ENCODE data around the gene VSIG8. TPM values are rescaled to one million over a fixed set of nuclear protein-coding genes. Genes with fewer than 3 reads are reported as not detected.
A peak's percentile ranks its signal among the peaks of the same experiment; 100 is the strongest.

Gene VSIG8
- total and polyA plus RNA-seq, 12 donors, result 0.44 TPM; not detected in 11

GRCh38 chr1:159898527-159898926 is 36.1 kb upstream of the VSIG8 start:
- DNase-seq (no peak), ATAC-seq (no peak)

GRCh38 chr1:159897962-159898361 is 35.5 kb upstream of the VSIG8 start:
- Histone ChIP-seq H3K27ac (no peak overlapping the region), H3K27me3 (peaks cover 0 to 4% (median 0%) of the 10 kb centered on the region in 7 donors), H3K36me3 (no peaks in the 10 kb centered on the region), H3K4me1 (peaks cover 0 to 49% (median 29%) of the 10 kb centered on the region in 9 donors), H3K9me3 (no peaks in the 10 kb centered on the region), H3K4me3 (no peak overlapping the region)
- ATAC-seq (no peak), DNase-seq (no peak)
- 93 to 94% methylated on average over 3 of the region's 3 CpGs for WGBS, 2 donors
- intact Hi-C loops (cut with DNase I), result loop anchor here in 4 of 10 donors (2.0 to 10.0 kb wide), 3 partner anchors 97 to 733 kb away; no protein-coding TSS in a partner anchor
- TF ChIP-seq CTCF (IDR thresholded peaks at IDR 0.05), result no peak

More at GRCh38 chr1:159898527-159898926, 36.1 kb upstream of the VSIG8 start:
- intact Hi-C loops (cut with DNase I), result loop anchor here in 3 of 10 donors (10.0 kb wide), 2 partner anchors 684 to 734 kb away; no protein-coding TSS in a partner anchor
- Histone ChIP-seq H3K27me3 (peaks cover 0 to 4% (median 0%) of the 10 kb centered on the region in 7 donors), H3K4me1 (peaks cover 0 to 49% (median 29%) of the 10 kb centered on the region in 9 donors), H3K9me3 (peaks cover 0 to 3% (median 0%) of the 10 kb centered on the region in 11 donors), H3K27ac (no peak overlapping the region), H3K4me3 (no peak overlapping the region), H3K36me3 (no peaks in the 10 kb centered on the region)
- no peak for TF ChIP-seq CTCF (IDR thresholded peaks at IDR 0.05)
- 95 to 96% methylated on average over 3 of the region's 3 CpGs for WGBS, 2 donors

- no peak for DNase-seq
- intact Hi-C loops (cut with DNase I), result loop anchor here in 4 of 10 donors (2.0 to 10.0 kb wide), 3 partner anchors 96 to 732 kb away; no protein-coding TSS in a partner anchor
- Histone ChIP-seq H3K27me3 (peaks cover 0 to 4% (median 0%) of the 10 kb centered on the region in 7 donors), H3K9me3 (no peaks in the 10 kb centered on the region), H3K4me3 (no peak overlapping the region), H3K36me3 (no peaks in the 10 kb centered on the region), H3K27ac (peak overlapping the region in 5 of 10 donors; percentile 13 to 72 (median 22)), H3K4me1 (peaks cover 0 to 52% (median 31%) of the 10 kb centered on the region in 9 donors)
- no peak for TF ChIP-seq CTCF (IDR thresholded peaks at IDR 0.05)
- no peak for ATAC-seq
- 71 to 80% methylated on average over 3 of the region's 3 CpGs for WGBS, 2 donors
Measured at GRCh38 chr1:159896546-159896930, 34.1 kb upstream of the VSIG8 start.

- H3K4me3 ChIP-seq, result no peak overlapping the region
- peak overlapping the region in 5 of 10 donors; percentile 13 to 72 (median 22) for H3K27ac ChIP-seq
- intact Hi-C loops (cut with DNase I), result loop anchor here in 4 of 10 donors (2.0 to 10.0 kb wide), 3 partner anchors 95 to 731 kb away; no protein-coding TSS in a partner anchor
- DNase-seq (no peak), ATAC-seq (peak in 7 of 8 donors; percentile 25 to 65 (median 38))
- TF ChIP-seq CTCF (IDR thresholded peaks at IDR 0.05), result no peak
- no peaks in the 10 kb centered on the region for H3K9me3 ChIP-seq
- no peaks in the 10 kb centered on the region for H3K36me3 ChIP-seq
- peaks cover 0 to 58% (median 31%) of the 10 kb centered on the region in 9 donors for H3K4me1 ChIP-seq
- WGBS, 2 donors, result 56 to 70% methylated on average over 6 of the region's 6 CpGs
- peaks cover 0 to 4% (median 0%) of the 10 kb centered on the region in 7 donors for H3K27me3 ChIP-seq
Measured at GRCh38 chr1:159895836-159896545, 33.5 kb upstream of the VSIG8 start.
